GM10248 (cell line): ENCODE data around the gene NDUFB10.

Experiments used
- CTCF ChIA-PET: fragments of 300-600 bp; sonication (Branson Sonifier 250); formaldehyde crosslinking; extraction: SDS; loops from one replicate; lab custom pipeline; 2021; ENCODE audit warnings: antibody characterized with exemption; lab: Yijun Ruan, JAX
- POLR2A ChIA-PET: fragments of 350-650 bp; sonication (Branson Sonifier 250); formaldehyde crosslinking; extraction: SDS; loops from one replicate; lab custom pipeline; 2020; ENCODE audit warnings: antibody characterized with exemption; lab: Yijun Ruan, JAX
- DNase-seq: peaks from one replicate; pipeline ENCODE4 v3.0.0; 2012; ENCODE audit errors: extremely low spot score
- CTCF ChIP-seq: IDR thresholded peaks from 2 replicates; pipeline ENCODE4 v1.5.1; 2012; ENCODE audit warnings: mild to moderate bottlenecking, low read depth; ENCODE audit errors: extremely low read depth, missing control alignments, control extremely low read depth

Gene NDUFB10

GRCh38 chr16:1983544-1984346 is 24.4 kb downstream of the NDUFB10 start, which contains the start of gene GFER:
Gene GFER, plus strand, starts transcription at chr16:1984193. Its CDS starts 26 bp downstream, at chr16:1984219.
- peak; percentile 97 for DNase-seq
- CTCF ChIA-PET = interaction anchor here (0.8 to 5.5 kb wide), 6 partner anchors 11 to 168 kb away, joined by 3 to 30 read pairs (median 4); no protein-coding TSS in a partner anchor
- TF ChIP-seq CTCF = peak; percentile 68
- POLR2A ChIA-PET = interaction anchor here (0.6 to 3.2 kb wide), 3 partner anchors 19 to 172 kb away, joined by 4 to 21 read pairs (median 9); partner anchors contain the start of genes RPS2 and TRAF7

- no peak for DNase-seq
- TF ChIP-seq CTCF = no peak
- CTCF ChIA-PET = interaction anchor here (0.8 to 5.5 kb wide), 4 partner anchors 19 to 167 kb away, joined by 3 to 30 read pairs (median 4); no protein-coding TSS in a partner anchor
- POLR2A ChIA-PET = interaction anchor here (0.6 to 2.6 kb wide), 2 partner anchors 19 to 171 kb away, joined by 4 to 9 read pairs; partner anchors contain the start of genes RPS2 and TRAF7
These were observed 25.2 kb downstream of the NDUFB10 start for GRCh38 chr16:1984347-1985225.

- no peak for DNase-seq
- CTCF ChIA-PET = interaction anchor here (5.5 kb wide), 1 partner anchor 18 kb away, joined by 30 read pairs; no protein-coding TSS in a partner anchor
- POLR2A ChIA-PET = interaction anchor here (1.2 to 2.6 kb wide), 2 partner anchors 20 to 25 kb away, joined by 4 to 9 read pairs; partner anchors contain the start of gene RPS2
- TF ChIP-seq CTCF = no peak
These were observed 26.3 kb downstream of the NDUFB10 start for GRCh38 chr16:1985466-1986150.

- CTCF ChIA-PET = interaction anchor here (5.5 kb wide), 1 partner anchor 17 kb away, joined by 30 read pairs; no protein-coding TSS in a partner anchor
- POLR2A ChIA-PET = interaction anchor here (1.4 to 1.8 kb wide), 2 partner anchors 22 to 168 kb away, joined by 4 to 5 read pairs; partner anchors contain the start of genes RPS2 and TRAF7
- no peak for DNase-seq
- TF ChIP-seq CTCF = no peak
These were observed 27.9 kb downstream of the NDUFB10 start for GRCh38 chr16:1987198-1987597.

GRCh38 chr16:1989209-1990100 is 30.1 kb downstream of the NDUFB10 start, which contains the start of gene SYNGR3:
Gene SYNGR3, plus strand, starts transcription at chr16:1989970. Its CDS starts 133 bp downstream, at chr16:1990103.
- CTCF ChIA-PET = interaction anchor here (5.5 to 7.3 kb wide), 2 partner anchors 14 kb away, joined by 30 to 63 read pairs; no protein-coding TSS in a partner anchor
- TF ChIP-seq CTCF = no peak
- POLR2A ChIA-PET = interaction anchor here (2.2 to 3.3 kb wide), 2 partner anchors 24 to 166 kb away, joined by 9 to 22 read pairs; partner anchors contain the start of genes RPS2 and TRAF7
- no peak for DNase-seq
